ENCODE data around the gene PANK4.

DNA sequence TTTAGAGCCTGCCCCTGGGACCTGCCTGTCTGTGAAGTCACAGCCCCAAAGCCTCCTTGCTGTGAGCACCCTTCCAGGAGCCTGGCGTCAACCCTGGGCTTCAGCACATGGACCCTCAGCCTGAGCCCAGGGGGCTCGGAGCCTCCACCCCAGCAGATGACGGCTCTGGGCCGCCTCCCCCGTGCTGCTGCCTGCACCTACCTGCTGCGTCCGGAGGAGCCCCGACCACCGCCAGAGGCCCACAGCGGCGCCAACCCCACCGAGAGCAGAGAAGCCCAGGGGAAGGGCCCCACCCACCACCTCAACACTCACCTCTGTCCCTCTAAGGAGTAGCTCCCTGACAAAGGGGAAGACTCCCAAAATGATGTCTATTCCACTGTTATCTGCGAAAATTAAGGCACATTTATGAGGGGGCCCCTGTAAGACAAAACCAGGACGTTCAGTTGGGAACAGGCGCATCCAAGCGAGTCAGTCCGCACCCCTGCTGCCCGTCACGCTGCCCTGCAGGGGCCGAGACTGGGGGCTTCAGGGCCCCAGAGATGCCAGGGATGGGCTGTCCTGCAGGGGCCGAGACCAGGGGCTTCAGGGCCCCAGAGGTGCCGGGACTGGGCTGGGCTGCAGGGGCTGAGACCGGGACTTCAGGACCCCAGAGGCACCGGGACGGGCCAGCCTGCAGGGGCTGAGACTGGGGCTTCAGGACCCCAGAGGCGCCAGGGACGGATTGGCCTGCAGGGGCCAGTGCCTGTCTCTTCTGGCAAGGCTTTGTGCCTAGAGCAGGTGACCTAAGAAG is 15.8 kb downstream of the PANK4 start:
- TF ChIP-seq, protein P1, sequence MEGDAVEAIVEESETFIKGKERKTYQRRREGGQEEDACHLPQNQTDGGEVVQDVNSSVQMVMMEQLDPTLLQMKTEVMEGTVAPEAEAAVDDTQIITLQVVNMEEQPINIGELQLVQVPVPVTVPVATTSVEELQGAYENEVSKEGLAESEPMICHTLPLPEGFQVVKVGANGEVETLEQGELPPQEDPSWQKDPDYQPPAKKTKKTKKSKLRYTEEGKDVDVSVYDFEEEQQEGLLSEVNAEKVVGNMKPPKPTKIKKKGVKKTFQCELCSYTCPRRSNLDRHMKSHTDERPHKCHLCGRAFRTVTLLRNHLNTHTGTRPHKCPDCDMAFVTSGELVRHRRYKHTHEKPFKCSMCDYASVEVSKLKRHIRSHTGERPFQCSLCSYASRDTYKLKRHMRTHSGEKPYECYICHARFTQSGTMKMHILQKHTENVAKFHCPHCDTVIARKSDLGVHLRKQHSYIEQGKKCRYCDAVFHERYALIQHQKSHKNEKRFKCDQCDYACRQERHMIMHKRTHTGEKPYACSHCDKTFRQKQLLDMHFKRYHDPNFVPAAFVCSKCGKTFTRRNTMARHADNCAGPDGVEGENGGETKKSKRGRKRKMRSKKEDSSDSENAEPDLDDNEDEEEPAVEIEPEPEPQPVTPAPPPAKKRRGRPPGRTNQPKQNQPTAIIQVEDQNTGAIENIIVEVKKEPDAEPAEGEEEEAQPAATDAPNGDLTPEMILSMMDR (IDR thresholded peaks at IDR 0.05), result no peak
- TF ChIP-seq POLR2A (IDR thresholded peaks at IDR 0.05), result no peak

Data from body of pancreas (tissue), 4 donors.